ENCODE measurements around the gene LURAP1L. TPM values are rescaled to one million over a fixed set of nuclear protein-coding genes. Genes with fewer than 3 reads are reported as not detected.

Gene LURAP1L
- total RNA-seq, 1 experiment from 2014 or later = 1.7 TPM

GRCh38 chr9:12849486-12850003 lies 74.7 kb downstream of the LURAP1L start:
- H3K4me3 Mint-ChIP-seq = no peak overlapping the region
- no peaks in the 10 kb centered on the region for H3K36me3 Mint-ChIP-seq
- H3K9me3 Mint-ChIP-seq = peaks cover 13% of the 10 kb centered on the region

More at GRCh38 chr9:12849486-12850003, 74.7 kb downstream of the LURAP1L start:
- TF ChIP-seq FOXP1 (CRISPR knock-in tag; IDR thresholded peaks at IDR 0.05; ENCODE audit: borderline replicate concordance) (no peak), ATF2 (CRISPR knock-in tag; IDR thresholded peaks at IDR 0.05; ENCODE audit: borderline replicate concordance, low read depth) (no peak), HMGXB4 (CRISPR knock-in tag; IDR thresholded peaks at IDR 0.05) (no peak), CREB1 (CRISPR knock-in tag; IDR thresholded peaks at IDR 0.05) (no peak), NR2C2 (CRISPR knock-in tag; IDR thresholded peaks at IDR 0.05) (no peak), PRRX2 (CRISPR knock-in tag; IDR thresholded peaks at IDR 0.05) (no peak), JUN (CRISPR knock-in tag; IDR thresholded peaks at IDR 0.05) (no peak), ZBTB43 (CRISPR knock-in tag; IDR thresholded peaks at IDR 0.05) (no peak), MYBL2 (CRISPR knock-in tag; IDR thresholded peaks at IDR 0.05) (no peak), ZSCAN18 (CRISPR knock-in tag; IDR thresholded peaks at IDR 0.05) (no peak), STAT6 (CRISPR knock-in tag; conservative IDR thresholded peaks at IDR 0.05; ENCODE audit: low read depth) (no peak), ESRRA (CRISPR knock-in tag; IDR thresholded peaks at IDR 0.05; ENCODE audit: borderline replicate concordance) (no peak), MXD4 (CRISPR knock-in tag; IDR thresholded peaks at IDR 0.05; ENCODE audit: borderline replicate concordance) (no peak), SOX15 (CRISPR knock-in tag; IDR thresholded peaks at IDR 0.05) (no peak), MAX (CRISPR knock-in tag; IDR thresholded peaks at IDR 0.05) (no peak), PRDM15 (CRISPR knock-in tag; IDR thresholded peaks at IDR 0.05) (no peak), EMX1 (CRISPR knock-in tag; IDR thresholded peaks at IDR 0.05) (no peak), PREB (CRISPR knock-in tag; IDR thresholded peaks at IDR 0.05; ENCODE audit: borderline replicate concordance) (no peak)
- H3K27me3 Mint-ChIP-seq (ENCODE audit: low read depth) = no peaks in the 10 kb centered on the region
- ChIA-PET POLR2A (no interaction called here), CTCF (no interaction called here)
- no peak for DNase-seq (ENCODE audit: low spot score)
- H3K27ac Mint-ChIP-seq = no peak overlapping the region
- no peak for ATAC-seq
- H3K4me1 Mint-ChIP-seq = no peaks in the 10 kb centered on the region

Data from WTC11 (cell line).